Activated T-cell treated with anti-CD3 and anti-CD28 coated beads for 1 hour (primary cell): ENCODE measurements around the gene MIAT.

Source experiments
- DNase-seq: peaks from one replicate; pipeline ENCODE4 v3.0.0-alpha.2; 2020; ENCODE audit warnings: low read depth

The MIAT gene

DNA sequence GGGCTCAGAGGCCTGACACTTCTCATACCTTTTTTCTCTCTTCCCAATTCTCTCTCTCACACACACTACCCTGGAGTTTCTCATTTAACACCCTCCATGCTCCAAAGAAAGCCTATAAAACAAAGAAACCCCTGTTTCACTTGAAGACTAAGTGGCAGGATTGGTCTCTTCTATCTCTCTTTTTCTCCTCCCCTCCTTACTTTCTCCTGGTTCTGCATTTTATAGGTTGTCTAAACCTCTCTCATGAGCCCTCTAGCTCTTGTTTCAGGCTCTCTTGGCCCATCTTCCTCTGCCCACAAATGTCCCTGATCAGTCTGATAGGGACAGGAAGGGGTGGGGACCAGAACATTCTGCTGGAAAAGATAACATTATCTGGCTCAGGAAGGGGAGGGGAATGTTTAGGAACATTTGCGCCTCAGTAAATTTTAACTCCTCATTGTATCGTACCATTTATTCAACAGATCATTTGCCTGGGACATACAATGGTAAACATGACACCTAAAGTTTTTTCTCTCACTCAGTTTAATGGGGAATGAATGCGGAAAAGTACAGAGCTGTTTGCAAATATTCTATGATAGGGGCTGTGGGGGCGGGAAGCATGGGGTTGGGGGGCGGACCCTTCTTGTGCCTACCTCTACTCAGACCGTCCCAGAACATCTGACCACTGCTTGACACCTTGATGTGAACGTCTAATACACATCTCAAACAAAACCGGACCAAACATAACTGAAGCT is 24.8 kb upstream of the MIAT start:
- no peak for DNase-seq

DNA sequence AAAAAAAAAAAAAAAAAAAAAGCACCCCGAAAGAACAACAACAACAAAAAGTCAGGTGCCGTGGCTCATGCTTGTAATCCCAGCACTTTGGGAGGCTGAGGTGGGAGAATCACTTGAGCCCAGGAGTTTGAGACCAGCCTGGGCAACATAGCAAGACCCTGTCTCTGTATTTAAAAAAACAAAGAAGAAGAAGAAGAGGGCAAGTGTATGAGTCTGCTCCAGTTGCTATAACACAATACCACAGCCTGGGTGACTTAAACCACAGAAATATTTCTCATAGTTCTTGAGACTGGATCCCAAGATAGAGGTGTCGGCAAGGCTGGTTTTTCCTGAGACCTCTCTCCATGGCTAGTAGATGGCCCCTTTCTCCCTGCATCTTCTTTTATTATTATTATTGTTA is 23.2 kb upstream of the MIAT start:
- DNase-seq, result no peak

DNA sequence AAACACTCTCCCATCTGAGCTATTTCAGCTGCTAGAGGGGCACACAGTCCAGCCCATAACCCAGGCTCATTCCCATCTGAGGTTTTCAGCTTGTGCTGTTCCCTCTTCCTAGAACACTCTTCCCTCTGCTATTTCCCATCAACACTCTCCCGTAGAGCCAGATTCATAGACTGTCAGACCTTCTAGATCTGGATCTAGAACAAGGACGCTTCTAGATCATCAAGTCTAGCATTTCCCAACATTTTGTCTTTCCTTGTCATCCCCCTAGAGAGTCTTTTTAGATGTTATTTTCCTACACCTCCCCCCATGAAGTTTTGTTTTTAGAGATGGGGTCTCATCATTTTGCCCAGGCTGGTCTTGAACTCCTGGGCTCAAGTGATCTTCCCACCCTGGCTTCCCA is 22.3 kb upstream of the MIAT start:
- no peak for DNase-seq

DNA sequence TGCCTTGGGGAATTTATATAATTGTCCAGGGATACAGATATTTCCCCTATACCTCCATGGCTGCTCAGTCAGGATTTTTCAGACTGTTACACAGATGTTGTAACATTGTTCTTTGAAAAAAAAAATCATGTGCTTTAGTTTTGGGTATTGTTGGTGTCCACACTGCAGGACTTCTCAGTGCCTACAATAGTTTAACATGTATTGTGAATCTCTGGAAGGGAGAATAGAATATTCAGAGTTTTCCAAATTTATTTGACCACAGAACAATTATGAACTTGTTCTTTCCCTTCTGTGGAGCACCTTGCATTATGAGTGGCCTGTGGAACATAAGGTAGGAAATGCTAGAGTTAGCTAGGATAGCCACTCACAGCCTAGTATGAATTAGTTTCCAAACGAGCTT is 21.1 kb upstream of the MIAT start:
- no peak for DNase-seq

DNA sequence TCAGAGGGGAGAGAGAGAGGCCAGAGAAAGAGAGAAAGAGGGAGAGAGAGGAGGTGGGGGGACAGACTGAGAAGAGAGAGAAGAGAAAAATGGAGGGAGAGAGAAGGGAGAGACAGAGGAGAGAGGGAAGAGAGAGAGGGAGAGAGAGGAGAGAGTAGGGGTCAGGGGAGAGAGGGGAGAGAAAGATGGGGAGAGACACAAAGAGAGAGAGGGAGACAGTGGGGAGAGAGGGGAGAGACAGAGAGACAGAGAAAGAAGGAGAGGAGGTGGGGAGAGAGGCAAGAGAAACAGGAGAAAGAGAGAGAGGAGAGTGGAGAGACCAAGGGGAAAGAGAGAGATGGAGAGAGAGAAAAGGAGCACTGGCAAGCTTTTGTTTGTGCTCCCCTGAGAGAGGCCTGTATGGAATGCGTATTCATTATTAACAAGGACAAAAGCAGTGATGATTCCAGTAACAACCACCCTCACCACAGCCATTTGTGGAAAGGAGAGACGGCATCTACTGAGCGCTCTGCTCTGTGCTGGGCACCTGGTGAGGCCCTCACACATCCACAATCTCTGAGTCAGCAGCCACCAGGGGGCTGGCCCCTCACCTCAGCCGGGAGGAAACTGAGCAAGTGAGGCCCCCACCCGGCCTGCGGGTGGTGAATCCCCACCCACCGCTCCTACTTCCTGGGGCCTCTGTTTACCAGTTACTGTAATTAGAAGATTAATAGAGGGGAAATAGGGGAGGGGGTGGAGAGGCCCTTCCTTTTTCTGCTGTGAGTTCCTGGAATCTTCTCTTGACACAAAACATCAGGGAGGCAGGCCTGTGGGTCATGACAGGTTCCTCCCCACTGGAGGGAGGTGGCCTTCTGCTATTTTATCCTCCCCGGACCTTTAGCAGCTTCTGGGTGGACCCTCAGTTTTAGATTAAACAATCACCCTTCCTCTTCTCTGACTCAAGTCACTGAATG is 14.6 kb upstream of the MIAT start:
- peak; percentile 63 for DNase-seq

DNA sequence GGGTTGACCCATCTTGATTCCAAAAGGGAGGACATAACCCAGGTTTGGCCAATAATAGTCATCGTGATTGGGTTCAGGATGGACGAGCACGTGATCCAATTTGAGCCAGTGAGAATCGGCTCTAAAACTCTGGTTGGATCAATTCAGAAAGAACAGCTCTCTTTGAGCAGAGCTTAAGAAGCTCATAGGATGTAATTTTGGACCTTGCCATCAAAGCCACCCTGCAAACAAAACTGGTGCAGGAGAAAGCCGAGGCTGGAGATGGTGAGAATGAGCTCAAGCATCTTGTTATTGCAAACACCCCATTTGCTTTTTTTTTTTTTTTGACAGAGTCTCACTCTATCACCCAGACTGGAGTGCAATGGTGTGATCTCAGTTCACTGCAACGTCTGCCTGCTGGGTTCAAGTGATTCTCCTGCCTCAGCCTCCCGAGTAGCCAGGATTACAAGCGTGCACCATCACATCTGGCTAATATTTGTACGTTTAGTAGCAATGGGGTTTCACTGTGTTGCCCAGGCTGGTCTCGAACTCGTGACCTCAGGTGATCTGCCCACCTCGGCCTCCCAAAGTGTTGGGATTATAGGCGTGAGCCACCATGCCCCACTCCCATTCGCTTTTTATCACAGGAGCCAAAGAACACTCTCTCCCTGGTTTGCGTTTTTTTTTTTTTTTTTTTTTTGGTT is 13.8 kb upstream of the MIAT start:
- no peak for DNase-seq

DNA sequence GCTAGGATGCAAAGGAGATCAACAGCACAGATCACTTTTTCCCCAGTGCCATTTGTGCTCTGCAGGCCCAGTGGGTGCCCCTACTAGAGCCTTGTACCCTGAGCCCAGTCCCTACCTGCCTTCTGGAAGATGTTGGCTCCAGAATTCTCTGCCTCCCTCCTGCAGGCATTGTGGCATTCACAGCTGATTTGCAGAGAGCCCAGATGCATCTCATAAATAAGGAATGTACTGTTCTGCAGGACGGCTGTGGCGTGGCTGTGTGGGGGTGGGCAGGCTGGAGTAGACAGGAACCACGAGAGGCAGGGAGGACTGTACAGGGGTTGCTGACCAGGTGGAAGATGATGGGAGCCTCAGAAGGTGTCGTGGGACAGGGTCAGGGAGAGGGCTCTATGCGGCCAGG is 11.2 kb upstream of the MIAT start:
- DNase-seq, result no peak

DNA sequence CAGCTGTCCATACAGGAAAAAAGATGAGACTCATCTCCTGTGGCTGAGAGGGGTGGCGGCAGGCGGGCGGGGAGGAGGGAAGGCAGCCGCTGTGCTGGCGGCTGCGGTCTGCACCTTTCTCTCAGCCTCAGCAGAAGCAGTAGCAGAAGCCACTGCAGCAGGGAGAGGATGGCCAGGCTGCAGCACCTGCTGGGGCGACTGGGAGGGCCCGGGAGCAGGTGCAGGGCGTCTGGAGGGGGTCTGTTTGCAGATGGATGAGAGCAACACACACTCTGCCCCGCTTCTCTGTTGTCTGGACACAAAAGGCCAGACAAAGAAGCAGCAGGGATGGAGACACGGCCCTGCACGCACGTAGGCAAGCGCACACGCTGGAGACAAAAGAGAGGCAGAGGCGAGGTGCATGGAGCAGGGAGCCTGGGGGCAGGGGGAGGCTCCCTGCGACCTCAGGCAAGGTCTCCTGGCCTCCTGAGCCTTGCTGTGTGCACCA is 9.3 kb upstream of the MIAT start:
- DNase-seq, result peak; percentile 36

DNA sequence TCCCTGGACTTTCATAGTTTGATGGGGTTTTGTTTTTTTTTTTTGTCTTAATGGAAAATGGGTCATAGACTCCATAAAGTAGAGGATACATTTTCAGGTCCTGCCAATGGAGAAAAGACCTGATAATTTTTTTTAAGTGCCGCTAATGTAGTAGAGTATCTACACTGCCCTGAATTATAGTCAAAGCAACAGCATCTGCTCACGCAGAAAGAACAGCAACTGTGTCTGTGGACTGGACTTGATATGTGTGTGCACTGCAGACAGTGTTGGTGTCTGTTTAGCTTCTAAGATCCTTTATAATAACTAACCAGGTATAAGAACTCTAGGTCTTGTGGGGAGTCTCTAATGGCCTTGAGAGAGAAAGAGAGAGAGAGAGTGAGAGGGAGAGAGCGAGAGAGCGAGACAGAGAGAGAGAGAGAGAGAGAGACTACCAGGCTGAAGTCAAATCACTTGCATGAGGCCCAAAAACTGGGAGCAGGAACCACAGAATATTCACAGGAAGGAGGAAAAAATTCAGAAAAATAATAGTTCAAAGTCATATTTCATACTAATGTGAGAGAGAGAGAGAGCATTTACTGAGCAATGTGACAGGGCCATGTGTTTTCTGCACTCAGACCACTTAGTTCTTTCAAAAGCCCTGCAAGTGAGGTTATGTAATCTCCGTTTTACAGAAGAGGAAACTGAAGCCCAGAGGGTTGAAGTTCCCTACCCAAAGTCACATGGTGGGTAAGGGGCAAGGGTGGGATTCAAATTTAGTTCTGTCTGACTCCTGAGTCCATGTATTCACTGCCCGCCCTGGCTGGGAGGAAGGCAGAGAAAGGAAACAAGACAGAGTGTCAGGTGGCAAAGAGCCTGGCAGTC is 8.6 kb upstream of the MIAT start:
- DNase-seq, result no peak

DNA sequence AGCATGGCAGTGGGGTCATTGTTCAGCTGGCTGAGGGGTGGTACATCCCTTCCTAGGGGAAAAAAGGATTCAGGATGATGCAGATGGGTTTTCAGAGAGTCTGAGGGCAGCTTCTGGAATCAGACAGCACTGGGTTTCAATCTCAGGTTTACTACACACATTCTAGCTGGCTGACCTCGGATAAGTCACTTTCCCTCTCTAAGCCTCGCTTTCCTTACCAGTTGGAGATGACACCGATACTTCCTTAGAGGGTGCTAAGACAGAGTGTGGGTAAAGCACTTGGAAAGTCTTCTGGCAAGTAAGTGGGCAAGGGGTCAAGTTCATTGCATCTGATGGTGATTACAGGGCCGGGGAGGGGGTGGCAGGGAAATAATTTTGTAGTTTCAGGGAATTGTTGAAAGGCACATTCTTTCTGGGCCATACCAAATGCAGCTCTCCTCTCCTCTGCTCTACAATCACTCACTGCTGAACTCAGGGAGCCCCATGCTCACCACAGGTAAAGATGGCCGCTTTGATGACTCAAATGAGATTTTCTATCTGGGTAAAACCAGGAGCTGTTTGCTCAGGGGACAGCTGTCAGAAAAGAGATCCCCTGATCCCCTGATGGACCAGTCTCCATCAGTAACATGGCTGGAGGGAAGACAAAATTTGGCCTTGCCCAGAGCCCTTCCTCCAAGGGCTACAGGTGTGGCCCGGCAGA is 6.5 kb upstream of the MIAT start:
- no peak for DNase-seq

DNA sequence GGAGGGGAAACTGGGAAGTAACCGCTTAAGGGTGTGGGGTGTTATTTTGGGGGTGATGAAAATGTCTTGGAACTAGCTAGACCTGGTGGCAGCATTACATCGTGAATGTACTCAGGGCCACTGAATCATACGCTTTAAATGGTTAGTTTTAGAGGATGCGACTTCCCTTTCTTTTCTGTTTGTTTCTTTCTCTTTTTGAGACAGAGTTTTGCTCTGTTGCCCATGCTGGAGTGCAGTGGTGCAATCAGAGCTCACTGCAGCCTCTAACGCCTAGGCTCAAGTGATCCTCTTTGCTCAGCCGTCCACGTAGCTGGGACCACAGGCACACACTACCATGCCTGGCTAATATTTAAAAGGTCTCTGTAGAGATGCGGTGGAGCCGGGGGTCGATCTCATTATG is 5.6 kb upstream of the MIAT start:
- DNase-seq, result no peak

DNA sequence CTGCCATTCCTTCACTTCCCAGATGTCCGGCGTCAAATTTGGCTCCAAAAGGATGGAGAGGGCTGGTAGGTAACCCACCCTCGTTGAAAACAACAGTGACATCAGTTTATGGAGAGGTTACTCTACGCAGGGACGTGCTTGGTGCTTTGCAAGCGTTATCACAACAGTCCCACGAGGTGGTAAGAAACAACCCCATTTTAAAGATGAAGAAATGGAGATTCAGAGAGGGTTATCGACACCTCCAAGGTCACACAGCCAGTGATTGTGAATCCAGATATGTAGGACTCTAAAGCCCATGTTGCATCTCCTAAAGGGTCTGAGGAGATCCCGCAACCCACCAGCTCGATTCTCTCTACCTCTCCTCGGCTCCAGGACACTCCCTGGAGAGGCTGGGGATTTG is 773 bp downstream of the MIAT start:
- DNase-seq, result no peak

DNA sequence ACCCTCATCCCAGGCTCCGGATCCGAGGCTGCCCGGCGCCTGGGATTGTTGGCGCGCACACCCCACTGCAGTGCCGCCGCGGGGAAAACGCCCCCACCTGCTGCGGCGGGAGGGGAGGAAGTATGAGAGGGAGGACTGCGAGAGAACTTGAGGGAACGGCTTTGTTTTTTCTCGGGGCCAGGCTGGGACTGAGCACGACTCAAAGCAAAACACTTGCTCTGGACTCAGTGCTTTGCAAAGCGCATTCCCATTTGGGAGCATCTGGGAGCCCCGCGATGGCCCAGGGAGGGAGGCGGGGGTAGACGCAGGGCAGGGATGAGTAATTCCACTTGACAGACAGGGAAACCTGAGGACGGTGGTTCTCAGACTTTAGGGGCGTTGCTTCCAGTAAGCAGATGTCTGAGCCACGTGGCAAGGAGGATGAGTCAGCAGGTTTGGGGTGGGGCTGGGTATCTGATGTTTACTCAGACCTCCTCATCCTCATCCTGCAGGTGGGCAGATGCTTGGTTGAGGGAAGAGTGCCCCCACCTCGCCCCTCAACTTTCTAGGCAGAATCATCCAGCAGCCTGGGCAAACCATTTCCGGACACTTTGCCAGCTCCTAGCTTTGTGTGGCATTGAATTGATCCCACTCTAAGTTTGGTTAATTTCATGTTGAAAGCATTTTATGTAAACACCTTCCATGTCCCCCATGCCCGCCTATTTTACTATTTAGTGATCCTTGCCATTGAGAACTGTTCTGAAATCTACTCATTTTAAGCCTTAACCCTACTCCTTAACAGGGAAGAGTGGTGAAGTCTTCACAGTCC is 1.5 kb downstream of the MIAT start:
- DNase-seq, result peak; percentile 62

DNA sequence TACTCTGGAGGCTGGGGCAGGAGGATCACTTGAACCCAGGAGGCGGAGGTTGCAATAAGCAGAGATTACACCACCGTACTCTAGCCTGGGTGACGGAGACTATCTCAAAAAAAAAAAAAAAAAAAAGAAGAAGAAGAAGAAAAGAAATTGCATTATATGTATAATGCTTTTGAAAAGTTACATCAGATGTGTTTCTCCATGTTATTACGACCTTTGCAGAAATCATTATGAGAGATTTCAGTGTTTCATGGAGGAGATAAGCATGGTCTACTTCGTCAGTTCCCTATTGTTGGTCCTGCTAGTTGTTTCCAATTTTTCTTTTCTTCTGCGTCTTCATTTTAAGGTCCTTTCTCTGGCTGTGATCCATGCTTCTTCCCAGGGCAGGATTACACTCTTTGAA is 3.0 kb downstream of the MIAT start:
- DNase-seq, result no peak

DNA sequence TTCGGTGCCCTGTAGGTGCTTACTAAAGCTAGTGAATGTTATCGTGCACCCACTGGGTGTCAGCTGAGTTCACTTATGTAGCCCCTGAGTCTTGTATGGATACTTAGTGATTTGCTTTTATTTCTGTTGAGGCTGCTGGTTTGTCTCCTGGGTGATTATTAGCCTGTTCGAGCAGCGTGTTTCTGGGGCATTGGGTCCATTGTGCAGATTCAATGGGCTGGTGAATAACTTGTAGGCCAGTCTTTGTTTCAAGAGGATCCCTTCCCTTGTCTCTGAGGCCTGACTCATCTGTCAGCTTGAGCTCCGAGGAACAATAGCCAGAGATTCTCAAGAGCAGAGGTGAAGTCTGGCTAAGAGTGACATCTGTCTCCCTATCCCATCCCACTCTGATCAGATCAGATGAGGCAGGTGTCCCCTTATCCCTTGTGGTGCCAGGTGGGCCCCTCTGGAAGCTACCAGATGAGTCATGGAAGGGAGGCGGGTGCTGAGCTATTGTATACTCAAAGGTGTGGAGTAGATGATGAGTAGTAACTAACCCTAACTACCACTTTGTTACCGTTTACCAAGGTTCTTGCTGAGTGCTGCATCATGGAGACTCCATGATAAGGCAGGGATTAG is 3.7 kb downstream of the MIAT start:
- DNase-seq, result no peak

DNA sequence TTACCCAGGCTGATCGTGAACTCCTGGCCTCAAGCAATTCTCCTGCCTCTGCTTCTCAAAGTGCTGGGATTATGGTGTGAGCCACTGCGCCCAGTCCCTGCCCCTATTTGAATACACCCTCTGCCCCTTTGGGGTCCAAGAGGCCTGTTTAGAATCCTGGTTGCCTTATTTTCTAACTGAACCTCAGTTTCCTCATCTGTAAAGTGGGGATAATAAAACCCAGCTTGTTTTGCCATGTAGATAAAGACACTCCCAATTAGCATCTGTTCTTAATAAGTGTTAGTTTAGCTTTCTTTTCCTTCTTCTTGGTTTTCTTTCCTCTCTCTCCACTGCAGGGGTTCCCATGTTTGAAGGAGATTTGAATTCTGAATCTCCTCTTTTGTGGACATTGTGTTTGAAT is 4.8 kb downstream of the MIAT start:
- no peak for DNase-seq

DNA sequence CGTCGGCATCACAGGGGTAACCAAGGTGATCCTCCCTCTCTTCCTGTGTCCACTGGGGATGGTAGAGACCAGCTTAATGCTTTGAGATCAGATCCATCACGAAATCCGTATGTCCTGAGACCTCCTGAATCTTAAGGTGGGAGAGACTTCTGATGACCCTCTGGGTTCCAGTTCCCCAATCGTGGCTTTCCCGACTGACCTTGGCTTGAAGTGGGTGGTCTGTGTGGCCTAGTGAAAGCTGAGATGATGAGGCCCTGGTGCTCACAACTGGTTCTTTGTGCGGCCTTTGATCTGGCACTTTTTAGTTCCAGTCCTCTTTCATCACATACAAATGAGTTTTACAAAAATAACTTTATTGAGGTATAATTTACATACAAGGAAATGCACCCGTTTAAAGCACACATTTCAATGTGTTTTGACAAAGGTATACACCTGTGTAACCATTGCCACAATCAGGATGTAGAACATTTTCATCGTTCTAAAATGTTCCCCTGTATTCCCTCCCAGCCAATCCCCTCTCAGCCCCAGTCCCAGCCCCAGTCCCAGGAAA is 6.1 kb downstream of the MIAT start:
- no peak for DNase-seq

DNA sequence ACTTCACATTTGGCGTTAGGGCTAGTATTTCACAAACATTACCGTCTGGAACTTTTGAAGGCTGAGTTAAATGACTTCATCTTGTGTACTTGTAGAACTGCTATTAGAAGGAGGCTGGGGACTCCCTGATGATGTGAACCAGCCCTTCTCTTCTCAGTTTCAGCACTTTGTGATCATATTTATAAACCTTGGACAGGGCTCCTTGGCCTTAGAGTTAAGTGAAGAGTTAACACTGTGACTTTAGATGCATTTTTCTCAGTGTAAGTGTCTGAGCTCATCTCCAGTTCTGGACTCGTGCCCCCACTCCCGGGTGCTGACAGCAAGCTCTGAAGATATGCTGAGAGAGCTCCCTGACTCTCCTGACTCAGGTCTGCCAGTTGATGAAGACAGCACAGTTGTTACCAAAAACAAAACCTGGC is 8.4 kb downstream of the MIAT start:
- DNase-seq, result no peak

DNA sequence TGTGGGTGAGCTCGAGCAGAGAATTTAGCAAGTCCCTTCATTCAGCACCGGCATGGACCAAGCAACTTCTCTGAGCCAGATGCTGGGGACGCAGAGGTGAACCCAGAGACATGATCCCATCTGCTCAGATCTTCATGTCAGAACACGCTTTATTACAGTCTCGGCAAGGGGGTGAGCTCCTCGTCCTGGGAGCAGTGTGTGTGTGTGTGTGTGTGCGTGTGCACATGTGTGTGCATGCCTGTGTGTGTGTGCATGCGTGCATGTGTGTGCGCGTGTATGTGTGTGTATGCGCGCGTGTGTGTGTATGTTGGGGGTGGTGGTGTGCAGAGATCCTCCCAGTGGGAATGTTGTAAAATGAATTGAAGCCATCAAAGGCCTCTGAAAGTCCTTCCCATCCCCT is 9.8 kb downstream of the MIAT start:
- DNase-seq, result no peak
